ENCODE results near the gene S100A5.

- TF ChIP-seq CTCF (IDR thresholded peaks at IDR 0.05) (no peak), POLR2A (IDR thresholded peaks at IDR 0.05) (no peak)
Observed at GRCh38 chr1:153560771-153561465, 20.2 kb upstream of the S100A5 start.
